ENCODE data around the gene SERINC2. TPM values are rescaled to one million over a fixed set of nuclear protein-coding genes. Genes with fewer than 3 reads are reported as not detected.

SERINC2 gene
- total and polyA plus RNA-seq, 2 of the 4 experiments (the other 2 are of a cell fraction): 2.0 to 59.5 TPM

DNA sequence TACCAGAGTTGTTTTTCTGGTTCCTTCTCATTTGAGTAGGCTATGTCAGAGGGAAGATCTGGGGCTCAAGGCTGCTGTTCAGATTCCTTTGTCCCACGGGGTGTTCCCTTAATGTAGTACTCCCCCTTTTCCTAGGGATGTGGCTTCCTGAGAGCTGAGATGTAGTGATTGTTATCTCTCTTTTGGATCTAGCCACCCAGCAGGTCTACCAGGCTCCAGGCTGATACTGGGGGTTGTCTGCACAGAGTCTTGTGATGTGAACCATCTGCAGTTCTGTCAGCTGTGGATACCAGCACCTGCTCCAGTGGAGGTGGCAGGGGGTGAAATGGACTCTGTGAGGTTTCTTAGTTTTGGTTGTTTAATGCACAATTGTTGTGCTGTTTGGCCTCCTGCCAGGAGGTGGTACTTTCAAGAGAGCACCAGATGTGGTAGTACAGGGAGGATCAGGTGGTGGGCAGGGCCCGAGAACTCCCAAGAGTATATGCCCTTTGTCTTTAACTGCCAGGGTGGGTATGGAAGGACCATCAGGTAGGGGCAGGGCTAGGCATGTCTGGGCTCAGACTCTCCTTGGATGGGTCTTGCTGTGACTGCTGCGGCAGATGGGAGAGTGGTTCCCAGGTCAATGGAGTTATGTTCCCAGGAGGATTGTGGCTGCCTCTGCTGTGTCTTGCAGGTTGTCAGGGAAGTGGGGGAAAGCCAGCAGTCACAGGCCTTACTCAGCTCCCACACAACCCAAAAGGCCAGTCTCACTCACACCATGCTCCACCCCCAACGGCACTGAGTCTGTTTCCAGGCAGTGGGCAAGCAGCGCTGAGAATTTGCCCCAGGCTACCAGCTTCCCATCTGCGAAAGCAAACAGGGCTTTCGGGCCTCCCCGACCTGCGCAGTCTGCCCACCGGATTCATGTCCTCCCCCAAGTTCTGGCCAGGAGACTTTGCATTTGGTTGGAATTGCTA is 64.2 kb downstream of the SERINC2 start (continued):
- no peak for TF ChIP-seq RFX5 (IDR thresholded peaks at IDR 0.05; ENCODE audit: low read depth, low read length)

DNA sequence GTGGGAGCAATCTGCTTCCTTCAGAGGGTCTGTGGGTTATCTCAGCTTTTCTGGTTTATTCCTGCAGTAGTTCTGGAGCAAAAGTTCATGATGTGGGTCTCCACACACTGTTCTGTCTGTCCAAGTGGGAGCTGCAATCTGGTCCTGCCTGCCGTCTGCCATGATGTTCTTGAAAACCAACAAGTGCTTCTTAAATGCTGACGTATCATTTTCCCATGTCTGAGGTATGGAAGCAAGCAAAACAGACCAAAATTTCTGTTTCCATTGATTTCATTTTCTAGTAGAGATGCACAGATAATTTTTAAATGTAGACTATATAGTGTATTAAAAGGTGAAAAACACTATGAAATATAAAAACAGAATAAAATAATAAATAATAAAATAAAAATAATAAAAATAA is 65.2 kb downstream of the SERINC2 start:
- in situ Hi-C loops (cut with MboI; ENCODE audit: low sequenced_read_pairs) (no loop called here), dilution Hi-C loops (cut with HindIII; ENCODE audit: low sequenced_read_pairs, unreplicated experiment) (no loop called here)
- no peak overlapping the region for H2BK15ac ChIP-seq (ENCODE audit: low read depth, low read length)

More for the DNA sequence above, 65.2 kb downstream of the SERINC2 start:
- Histone ChIP-seq H3K27me3 (ENCODE audit: control insufficient read depth, insufficient read depth, low read length) (peaks cover 12% of the 10 kb centered on the region), H3K9me1 (ENCODE audit: insufficient read depth, low read length) (no peaks in the 10 kb centered on the region), H4K8ac (ENCODE audit: low read depth in 2 of 2, low read length in 2 of 2) (no peak overlapping the region), H2AFZ (replicated peaks; ENCODE audit: low read length, poor library complexity) (no peak overlapping the region), H2AK9ac (replicated peaks; ENCODE audit: low read depth, low read length, poor library complexity) (no peak overlapping the region), H3K4me2 (ENCODE audit: low read depth, low read length) (no peak overlapping the region), H3K9me3 (ENCODE audit: control insufficient read depth, insufficient read depth, low read length) (0 out of 2 replicates have a peak, but pooled peaks cover 2% of the 10 kb centered on the region), H4K20me1 (ENCODE audit: insufficient read depth, low read length) (no peaks in the 10 kb centered on the region), H3K14ac (replicated peaks; ENCODE audit: low read depth, low read length) (no peak overlapping the region), H2BK20ac (ENCODE audit: low read depth, low read length) (no peak overlapping the region), H2BK5ac (ENCODE audit: low read depth, low read length, poor library complexity, severe bottlenecking) (no peak overlapping the region), H3K9ac (ENCODE audit: low read depth, low read length) (no peak overlapping the region), H3K56ac (ENCODE audit: extremely low read depth, insufficient read depth, low read length) (no peak overlapping the region), H3K79me1 (ENCODE audit: low read depth in 1 of 2, low read length in 2 of 2) (no peaks in the 10 kb centered on the region), H3K23ac (ENCODE audit: low read depth, low read length) (no peak overlapping the region), H4K91ac (ENCODE audit: insufficient read depth, low read depth, low read length) (no peak overlapping the region), H2AK5ac (ENCODE audit: low read depth, low read length) (no peak overlapping the region), H3K4me1 (ENCODE audit: control insufficient read depth, insufficient read depth, low read length) (peaks cover 4% of the 10 kb centered on the region; the same call in 1 of the 2 replicates), H3K18ac (ENCODE audit: low read depth, low read length) (no peak overlapping the region), H3K4me3 (ENCODE audit: insufficient read depth, low read depth, low read length) (no peak overlapping the region), H3K4ac (ENCODE audit: low read depth, low read length) (no peak overlapping the region), H2BK120ac (ENCODE audit: low read depth, low read length) (no peak overlapping the region), H3K27ac (ENCODE audit: insufficient read depth, low read length) (no peak overlapping the region), H3K36me3 (ENCODE audit: control insufficient read depth, insufficient read depth, low read length) (no peaks in the 10 kb centered on the region), H4K5ac (ENCODE audit: low read depth, low read length) (no peak overlapping the region)
- ChIA-PET CTCF (no interaction called here), POLR2A (ENCODE audit: unreplicated experiment) (no interaction called here)
- BruUV-seq (replicated peaks): no TSS peak
- intact Hi-C loops (cut with micrococcal nuclease): no loop called here
- no peak for ATAC-seq (ENCODE audit: low read depth)
- peak; percentile 90 for TF ChIP-seq MAFK (IDR thresholded peaks at IDR 0.05; ENCODE audit: low read depth, low read length)
- TF ChIP-seq RAD21 (IDR thresholded peaks at IDR 0.05; ENCODE audit: low read length): no peak
- TF ChIP-seq POLR2A (IDR thresholded peaks at IDR 0.05; ENCODE audit: low read depth, low read length): no peak
- TF ChIP-seq, protein P1, sequence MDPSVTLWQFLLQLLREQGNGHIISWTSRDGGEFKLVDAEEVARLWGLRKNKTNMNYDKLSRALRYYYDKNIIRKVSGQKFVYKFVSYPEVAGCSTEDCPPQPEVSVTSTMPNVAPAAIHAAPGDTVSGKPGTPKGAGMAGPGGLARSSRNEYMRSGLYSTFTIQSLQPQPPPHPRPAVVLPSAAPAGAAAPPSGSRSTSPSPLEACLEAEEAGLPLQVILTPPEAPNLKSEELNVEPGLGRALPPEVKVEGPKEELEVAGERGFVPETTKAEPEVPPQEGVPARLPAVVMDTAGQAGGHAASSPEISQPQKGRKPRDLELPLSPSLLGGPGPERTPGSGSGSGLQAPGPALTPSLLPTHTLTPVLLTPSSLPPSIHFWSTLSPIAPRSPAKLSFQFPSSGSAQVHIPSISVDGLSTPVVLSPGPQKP (IDR thresholded peaks at IDR 0.05; ENCODE audit: borderline replicate concordance, low read depth, low read length): no peak
- no peak for DNase-seq
- WGBS, 2 experiments (ENCODE audit: extremely low coverage in 2 of 2, insufficient read length in 1 of 2): no CpG with 5 or more reads among the region's 2 CpGs

Measured in IMR-90 (cell line).